Measurements from ENCODE around the gene ZNF593OS.

Gene ZNF593OS

GRCh38 chr1:26164861-26165842 lies 6.5 kb downstream of the ZNF593OS start:
- H3K9me3 ChIP-seq (ENCODE audit: control insufficient read depth, insufficient read depth, low read depth, low read length): no peaks in the 10 kb centered on the region
- H3K27ac ChIP-seq (ENCODE audit: low read depth, low read length): no peak overlapping the region
- H3K4me1 ChIP-seq (ENCODE audit: control insufficient read depth, insufficient read depth, low read length): peaks cover 35% of the 10 kb centered on the region
- H3K9ac ChIP-seq (ENCODE audit: low read length): peak overlapping the region; percentile 2
- peak overlapping the region; percentile 69 for H3K4me3 ChIP-seq (ENCODE audit: low read depth, low read length)
- peaks cover 62% of the 10 kb centered on the region for H3K27me3 ChIP-seq (ENCODE audit: control insufficient read depth, insufficient read depth, low read length)
- H3K36me3 ChIP-seq (ENCODE audit: control insufficient read depth, insufficient read depth, low read length): no peaks in the 10 kb centered on the region

- Histone ChIP-seq H3K9me3 (ENCODE audit: control insufficient read depth, insufficient read depth, low read depth, low read length) (no peaks in the 10 kb centered on the region), H3K27me3 (ENCODE audit: control insufficient read depth, insufficient read depth, low read length) (peaks cover 71% of the 10 kb centered on the region), H3K36me3 (ENCODE audit: control insufficient read depth, insufficient read depth, low read length) (no peaks in the 10 kb centered on the region), H3K4me1 (ENCODE audit: control insufficient read depth, insufficient read depth, low read length) (peaks cover 40% of the 10 kb centered on the region), H3K4me3 (ENCODE audit: low read depth, low read length) (peak overlapping the region; percentile 69), H3K9ac (ENCODE audit: low read length) (peak overlapping the region; percentile 2), H3K27ac (ENCODE audit: low read depth, low read length) (no peak overlapping the region)
Observed at GRCh38 chr1:26164036-26164860, 7.4 kb downstream of the ZNF593OS start.

GRCh38 chr1:26163684-26164035 lies 8.0 kb downstream of the ZNF593OS start:
- Histone ChIP-seq H3K27ac (ENCODE audit: low read depth, low read length) (no peak overlapping the region), H3K36me3 (ENCODE audit: control insufficient read depth, insufficient read depth, low read length) (no peaks in the 10 kb centered on the region), H3K9me3 (ENCODE audit: control insufficient read depth, insufficient read depth, low read depth, low read length) (no peaks in the 10 kb centered on the region), H3K9ac (ENCODE audit: low read length) (no peak overlapping the region), H3K4me1 (ENCODE audit: control insufficient read depth, insufficient read depth, low read length) (peaks cover 40% of the 10 kb centered on the region), H3K4me3 (ENCODE audit: low read depth, low read length) (peak overlapping the region; percentile 69; the same call in 1 of the 2 replicates), H3K27me3 (ENCODE audit: control insufficient read depth, insufficient read depth, low read length) (peaks cover 77% of the 10 kb centered on the region)

GRCh38 chr1:26162220-26162709 lies 9.4 kb downstream of the ZNF593OS start:
- Histone ChIP-seq H3K4me3 (ENCODE audit: low read depth, low read length) (peak overlapping the region; percentile 59), H3K27ac (ENCODE audit: low read depth, low read length) (no peak overlapping the region), H3K4me1 (ENCODE audit: control insufficient read depth, insufficient read depth, low read length) (peaks cover 49% of the 10 kb centered on the region)

GRCh38 chr1:26161415-26162219 lies 10.0 kb downstream of the ZNF593OS start:
- Histone ChIP-seq H3K4me1 (ENCODE audit: control insufficient read depth, insufficient read depth, low read length) (peaks cover 50% of the 10 kb centered on the region), H3K9me3 (ENCODE audit: control insufficient read depth, insufficient read depth, low read depth, low read length) (no peaks in the 10 kb centered on the region), H3K9ac (ENCODE audit: low read length) (peak overlapping the region; percentile 10), H3K27ac (ENCODE audit: low read depth, low read length) (no peak overlapping the region), H3K36me3 (ENCODE audit: control insufficient read depth, insufficient read depth, low read length) (no peaks in the 10 kb centered on the region), H3K4me3 (ENCODE audit: low read depth, low read length) (peak overlapping the region; percentile 59), H3K27me3 (ENCODE audit: control insufficient read depth, insufficient read depth, low read length) (peaks cover 85% of the 10 kb centered on the region)

More at GRCh38 chr1:26162220-26162709, 9.4 kb downstream of the ZNF593OS start:
- Histone ChIP-seq H3K36me3 (ENCODE audit: control insufficient read depth, insufficient read depth, low read length) (no peaks in the 10 kb centered on the region), H3K27me3 (ENCODE audit: control insufficient read depth, insufficient read depth, low read length) (peaks cover 87% of the 10 kb centered on the region), H3K9ac (ENCODE audit: low read length) (peak overlapping the region; percentile 5), H3K9me3 (ENCODE audit: control insufficient read depth, insufficient read depth, low read depth, low read length) (no peaks in the 10 kb centered on the region)

- peak overlapping the region; percentile 59 for H3K4me3 ChIP-seq (ENCODE audit: low read depth, low read length)
- H3K36me3 ChIP-seq (ENCODE audit: control insufficient read depth, insufficient read depth, low read length): no peaks in the 10 kb centered on the region
- peaks cover 55% of the 10 kb centered on the region for H3K4me1 ChIP-seq (ENCODE audit: control insufficient read depth, insufficient read depth, low read length)
- peaks cover 87% of the 10 kb centered on the region for H3K27me3 ChIP-seq (ENCODE audit: control insufficient read depth, insufficient read depth, low read length)
- H3K9ac ChIP-seq (ENCODE audit: low read length): peak overlapping the region; percentile 10
- H3K9me3 ChIP-seq (ENCODE audit: control insufficient read depth, insufficient read depth, low read depth, low read length): no peaks in the 10 kb centered on the region
- no peak overlapping the region for H3K27ac ChIP-seq (ENCODE audit: low read depth, low read length)
Observed at GRCh38 chr1:26160527-26161414, 10.9 kb downstream of the ZNF593OS start.

- Histone ChIP-seq H3K27ac (ENCODE audit: low read depth, low read length) (no peak overlapping the region), H3K4me1 (ENCODE audit: control insufficient read depth, insufficient read depth, low read length) (peaks cover 56% of the 10 kb centered on the region), H3K36me3 (ENCODE audit: control insufficient read depth, insufficient read depth, low read length) (no peaks in the 10 kb centered on the region), H3K9ac (ENCODE audit: low read length) (no peak overlapping the region), H3K9me3 (ENCODE audit: control insufficient read depth, insufficient read depth, low read depth, low read length) (no peaks in the 10 kb centered on the region), H3K27me3 (ENCODE audit: control insufficient read depth, insufficient read depth, low read length) (peaks cover 91% of the 10 kb centered on the region), H3K4me3 (ENCODE audit: low read depth, low read length) (peak overlapping the region; percentile 38; the same call in 1 of the 2 replicates)
Observed at GRCh38 chr1:26159743-26160039, 11.9 kb downstream of the ZNF593OS start.

GRCh38 chr1:26158908-26159742 lies 12.5 kb downstream of the ZNF593OS start, which contains the start of gene FAM110D:
Gene FAM110D (plus strand): TSS chr1:26159079. CDS start chr1:26161292, 2,213 bp downstream.
- Histone ChIP-seq H3K4me3 (ENCODE audit: low read depth, low read length) (peak within 1 kb of the TSS; percentile 38; the same call in 1 of the 2 replicates), H3K4me1 (ENCODE audit: control insufficient read depth, insufficient read depth, low read length) (peaks cover 57% of the 10 kb centered on the region), H3K36me3 (ENCODE audit: control insufficient read depth, insufficient read depth, low read length) (no peaks in the 10 kb centered on the region), H3K9ac (ENCODE audit: low read length) (peak within 1 kb of the TSS; percentile 40), H3K9me3 (ENCODE audit: control insufficient read depth, insufficient read depth, low read depth, low read length) (no peaks in the 10 kb centered on the region), H3K27me3 (ENCODE audit: control insufficient read depth, insufficient read depth, low read length) (peaks cover 96% of the 10 kb centered on the region), H3K27ac (ENCODE audit: low read depth, low read length) (no peak within 1 kb of the TSS)

GRCh38 chr1:26158271-26158907 lies 13.2 kb downstream of the ZNF593OS start:
- Histone ChIP-seq H3K36me3 (ENCODE audit: control insufficient read depth, insufficient read depth, low read length) (no peaks in the 10 kb centered on the region), H3K4me1 (ENCODE audit: control insufficient read depth, insufficient read depth, low read length) (peaks cover 57% of the 10 kb centered on the region), H3K9ac (ENCODE audit: low read length) (no peak overlapping the region), H3K9me3 (ENCODE audit: control insufficient read depth, insufficient read depth, low read depth, low read length) (no peaks in the 10 kb centered on the region), H3K4me3 (ENCODE audit: low read depth, low read length) (no peak overlapping the region; the same call in 1 of the 2 replicates), H3K27ac (ENCODE audit: low read depth, low read length) (no peak overlapping the region), H3K27me3 (ENCODE audit: control insufficient read depth, insufficient read depth, low read length) (peaks cover 96% of the 10 kb centered on the region)

Measured in HUES6 (cell line).